Lung microvascular endothelial cell (primary cell): ENCODE data around the gene RIN1. TPM values are rescaled to one million over a fixed set of nuclear protein-coding genes. Genes with fewer than 3 reads are reported as not detected.
"Not testable (repeated sequence)": the region's sequence is repeated elsewhere in the genome, so short reads cannot be mapped to it uniquely, and the experiment has no call there.

ENCODE experiments used
- DNase-seq, 2 donors: peaks; one replicate each; pipeline versions ENCODE4 v3.0.0 to v3.0.0-alpha.2; 2010; ENCODE audit warnings: low read depth in 2 of 2
- total RNA-seq: library from RNA; depleted of rRNA; stranded (reverse); fragments of >200 nt; gene quantifications from 2 replicates; pipeline ENCODE4 v1.2.1, GENCODE V29; 2014

The RIN1 gene
- total RNA-seq, 1 donor from 2014 or later: 2.8 TPM

DNA sequence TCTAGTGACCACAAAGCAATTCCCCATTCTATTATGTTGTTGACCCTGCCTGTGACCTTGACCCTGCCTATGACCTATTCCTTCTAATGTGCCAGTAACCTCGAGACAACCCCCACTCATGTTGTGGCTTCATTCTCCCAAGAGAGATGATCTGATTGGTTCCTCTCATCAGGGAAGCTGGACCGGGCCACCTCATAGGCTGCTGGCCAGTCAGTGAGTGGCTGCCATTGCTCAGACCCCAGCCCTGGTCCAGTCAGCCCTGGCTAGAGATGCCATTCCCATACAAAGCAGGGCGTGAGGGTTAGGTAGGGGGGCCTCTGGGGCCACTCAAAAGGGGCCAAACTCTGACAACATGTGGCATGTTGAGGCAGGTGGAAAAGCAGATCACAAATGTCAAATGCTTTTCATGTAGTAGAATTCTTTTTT lies 23.4 kb upstream of the RIN1 start:
- no peak for DNase-seq

- DNase-seq: not testable (repeated sequence)
Measured at GRCh38 chr11:66350560-66351235, 14.5 kb upstream of the RIN1 start.

DNA sequence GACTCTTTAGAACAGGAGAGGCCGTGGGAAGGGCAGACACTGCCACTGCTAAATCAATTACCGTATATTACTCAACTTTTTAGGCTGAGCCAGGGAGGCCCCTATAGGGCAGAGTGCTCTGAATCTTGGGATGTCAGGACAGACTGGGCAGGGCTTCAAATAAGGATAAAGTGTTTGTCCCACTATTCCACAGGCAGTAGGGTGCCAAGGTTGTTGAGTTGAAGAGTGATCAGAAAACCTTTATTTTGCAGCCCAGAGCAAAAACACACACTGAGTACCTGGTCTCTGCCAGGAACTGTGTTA lies 12.8 kb upstream of the RIN1 start:
- no peak for DNase-seq

GRCh38 chr11:66347425-66348276 lies 11.4 kb upstream of the RIN1 start, which contains the start of gene B4GAT1:
B4GAT1 (minus strand) TSS chr11:66347629; CDS start chr11:66347545, 84 bp downstream.
- DNase-seq: peak; percentile 93 to 96

- DNase-seq: peak in 1 of 2 donors; percentile 41
Measured at GRCh38 chr11:66346476-66347424, 10.5 kb upstream of the RIN1 start.

GRCh38 chr11:66345316-66345649 lies 9.0 kb upstream of the RIN1 start:
- DNase-seq: no peak

- DNase-seq: peak; percentile 98 to 99
Measured at GRCh38 chr11:66344550-66345315, 8.5 kb upstream of the RIN1 start, which contains the start of gene BRMS1. BRMS1 (minus strand) TSS chr11:66345104; CDS start chr11:66342234, 2,870 bp downstream.

- no peak for DNase-seq
Measured at GRCh38 chr11:66343176-66343575, 6.9 kb upstream of the RIN1 start.

DNA sequence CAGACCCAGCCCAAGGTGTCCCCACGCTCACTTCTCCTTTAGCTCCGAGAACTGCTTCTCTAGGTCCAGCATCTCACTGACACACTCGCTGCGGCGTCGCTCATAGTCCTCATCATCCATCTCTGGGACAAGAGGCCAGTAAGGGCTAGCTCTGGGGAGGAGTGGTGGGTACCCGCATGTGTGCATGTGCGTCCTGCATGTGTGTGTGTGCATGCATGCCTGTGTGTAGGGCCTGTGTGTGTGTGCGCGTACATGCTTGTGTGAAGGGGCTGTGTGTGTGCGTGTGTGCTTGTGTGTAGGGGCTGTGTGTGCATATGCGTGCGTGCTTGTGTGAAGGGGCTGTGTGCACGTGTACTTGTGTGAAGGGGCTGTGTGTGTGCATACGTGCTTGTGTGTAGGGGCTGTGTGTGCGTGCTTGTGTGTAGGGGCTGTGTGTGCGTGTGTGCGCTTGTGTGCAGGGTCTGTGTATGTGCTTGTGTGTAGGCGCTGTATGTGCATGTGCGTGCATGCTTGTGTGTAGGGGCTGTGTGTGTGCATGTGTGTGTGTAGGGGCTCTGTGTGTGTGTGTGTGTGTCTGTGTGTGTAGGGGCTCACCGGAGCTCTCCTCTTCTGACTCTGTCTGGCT lies 5.4 kb upstream of the RIN1 start:
- DNase-seq: no peak

DNA sequence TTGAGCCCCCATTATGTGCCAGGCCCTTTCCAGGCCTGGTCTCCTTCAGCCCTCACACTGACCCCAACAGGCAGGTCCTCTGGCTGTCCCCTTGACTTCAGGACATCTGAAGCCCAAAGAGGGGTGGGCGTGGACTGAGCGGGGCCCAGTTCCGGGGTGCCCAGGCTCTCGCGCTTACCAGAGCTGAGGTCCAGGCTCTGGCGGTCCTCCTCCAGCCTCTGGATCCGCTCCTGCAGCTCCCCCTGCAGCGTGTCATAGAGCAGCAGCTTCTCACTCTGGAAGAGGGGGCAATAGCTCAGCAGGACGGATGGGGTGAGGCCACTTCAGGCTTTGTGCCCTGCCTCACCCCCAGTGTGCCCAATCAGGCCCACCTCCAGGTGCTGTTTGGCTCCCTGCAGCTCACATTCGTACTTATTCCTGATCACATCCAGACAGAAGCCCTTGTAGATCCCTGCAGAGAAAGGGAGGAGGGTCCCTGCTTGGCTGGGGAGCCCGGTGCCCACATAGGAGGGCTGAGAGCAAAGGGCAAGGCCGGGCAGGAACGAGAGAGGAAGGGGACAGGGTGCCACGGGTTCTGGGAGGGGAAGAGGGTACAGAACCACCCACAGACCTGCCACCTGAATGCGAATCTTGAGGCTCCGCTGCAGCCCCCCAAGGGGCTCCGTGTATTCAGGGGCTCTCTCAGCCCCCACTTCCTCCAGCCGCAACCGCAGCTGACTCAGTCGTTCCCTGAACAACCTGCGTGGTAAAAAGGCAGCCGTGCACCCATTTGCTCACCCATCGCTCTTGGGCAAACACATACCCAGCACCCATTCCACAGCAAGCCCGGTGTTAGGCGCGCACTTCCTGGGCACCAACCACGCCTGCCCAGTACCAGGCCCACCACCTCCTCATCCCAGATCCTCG lies 4.6 kb upstream of the RIN1 start:
- DNase-seq: no peak

DNA sequence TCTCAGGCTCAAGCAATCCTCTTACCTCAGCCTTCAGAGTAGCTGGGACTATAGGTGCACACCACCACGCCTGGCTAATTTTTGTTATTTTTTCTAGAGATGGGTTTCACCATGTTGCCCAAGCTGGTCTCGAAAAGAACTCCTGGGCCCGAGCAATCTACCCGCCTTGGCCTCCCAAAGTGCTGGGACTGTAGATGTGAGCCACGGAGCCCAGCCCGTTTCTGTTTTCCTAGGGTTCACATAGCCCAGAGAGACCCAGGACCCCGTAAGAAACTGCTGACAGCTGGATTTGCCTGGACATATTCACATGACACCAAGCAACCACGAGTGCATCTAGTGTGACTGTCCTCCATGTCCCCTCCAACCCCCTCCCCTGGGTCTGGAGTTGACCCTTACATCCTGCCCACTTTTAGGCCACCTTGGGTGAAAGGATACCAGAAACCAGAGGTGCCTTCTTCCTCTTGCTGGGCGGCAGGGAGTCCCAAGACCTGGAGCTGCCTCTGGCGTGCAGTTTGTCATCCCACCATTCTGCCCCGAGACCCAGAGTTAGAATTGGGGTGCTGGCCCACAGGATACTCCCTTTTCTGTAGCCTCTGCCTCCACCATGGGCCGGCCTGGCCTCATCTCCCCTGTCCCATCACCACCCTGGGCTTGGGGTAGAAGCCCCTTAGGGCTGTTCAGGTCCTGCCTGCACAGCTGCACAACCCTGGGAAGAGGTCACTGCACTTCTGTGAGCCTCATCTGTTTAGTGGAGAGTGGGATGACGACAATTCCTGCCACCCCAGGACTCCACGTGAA lies 3.7 kb upstream of the RIN1 start:
- no peak for DNase-seq

DNA sequence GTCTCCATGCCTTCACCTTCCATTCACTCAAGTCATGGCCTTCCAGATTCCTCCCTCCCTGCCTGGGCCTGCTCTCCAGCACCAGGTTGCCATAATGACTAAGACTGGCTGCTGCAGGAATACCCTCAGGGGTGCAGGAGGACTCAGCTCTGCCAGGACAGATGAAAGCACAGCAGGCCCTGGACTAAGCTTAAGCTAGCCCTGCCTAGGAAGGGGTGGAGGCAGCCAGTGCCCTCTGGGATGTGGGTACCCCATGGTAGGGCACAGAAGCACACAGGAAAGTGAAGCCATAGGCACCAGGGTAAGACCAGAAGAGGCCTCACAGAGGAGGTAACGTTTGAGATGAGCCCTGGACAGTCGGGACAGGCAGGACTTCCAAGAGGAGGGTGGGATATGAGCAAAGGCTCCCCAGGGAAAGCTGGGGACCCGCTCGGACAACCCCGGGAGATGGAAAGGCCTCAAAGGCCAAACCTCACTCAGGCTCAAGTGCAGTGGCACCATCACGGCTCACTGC lies 3.0 kb upstream of the RIN1 start:
- DNase-seq: no peak

GRCh38 chr11:66338276-66339161 lies 2.3 kb upstream of the RIN1 start:
- no peak for DNase-seq

- peak in 1 of 2 donors; percentile 29 for DNase-seq
Measured at GRCh38 chr11:66337103-66337899, 1.1 kb upstream of the RIN1 start.

- peak; percentile 50 to 70 for DNase-seq
Measured at GRCh38 chr11:66335531-66336233, 552 bp downstream of the RIN1 start.
